K562 (cell line): ENCODE data around the gene SLC25A1. TPM values are rescaled to one million over a fixed set of nuclear protein-coding genes. Genes with fewer than 3 reads are reported as not detected.

ENCODE experiments used
- ATAC-seq: fragments of 200-7000 bp; cut with Tn5 transposase; 3 replicates; pipeline ENCODE4 v1.9.1; 2020; ENCODE audit warnings: moderate library complexity
- BruUV-seq: library from RNA; stranded (reverse); fragments of 400-500 nt; replicated peaks from 2 replicates; lab custom pipeline; 2021; lab: Mats Ljungman, UMichigan
- CTCF ChIA-PET: fragments of 300-600 bp; formaldehyde crosslinking; extraction: SDS; loops from one replicate; lab custom pipeline; 2021; ENCODE audit warnings: low intra/inter-chr PET ratio; lab: Yijun Ruan, JAX
- POLR2A ChIA-PET: fragments of 300-600, 350-650 bp; sonication (Branson Sonifier 250); formaldehyde crosslinking; extraction: SDS; loops from one replicate; lab custom pipeline; 2021; ENCODE audit warnings: antibody characterized with exemption, inconsistent platforms; lab: Yijun Ruan, JAX
- DNase-seq, 4 experiments: peaks; one replicate each; pipeline versions ENCODE4 v3.0.0 to v3.0.0-alpha.2; 2011 to 2018; ENCODE audit warnings: low spot score in 3 of 4, mixed read lengths in 3 of 4; ENCODE audit errors: extremely low read depth in 1 of 4
- FAIRE-seq: peaks from 2 replicates; lab custom pipeline; 2011; peaks lifted over from hg19 to GRCh38; lab: Jason Lieb, UNC
- H2AFZ ChIP-seq: 2 replicates; pipeline ENCODE4 v1.6.0; 2011; ENCODE audit warnings: low read depth, low read length, control low read depth, inconsistent platforms
- H3K27ac ChIP-seq: fragments of 200-600 bp; 3 replicates; pipeline ENCODE4 v1.8.0; 2011; ENCODE audit warnings: low read depth, mild to moderate bottlenecking, control low read depth, inconsistent platforms, low read length, moderate library complexity, mixed read lengths; ENCODE audit errors: extremely low read depth
- H3K27me3 ChIP-seq, 2 experiments: fragments of 300-600 bp in 1 of 2; 2 replicates in 1 of 2; 3 replicates in 1 of 2; pipeline versions ENCODE4 v1.6.0 to v1.8.0; 2011; ENCODE audit warnings: inconsistent platforms in 2 of 2, low read length in 2 of 2, mild to moderate bottlenecking in 1 of 2, mixed read lengths in 1 of 2, moderate library complexity in 1 of 2; ENCODE audit not compliant: control insufficient read depth in 2 of 2, insufficient read depth in 2 of 2
- H3K36me3 ChIP-seq: fragments of 300-600 bp; 3 replicates; pipeline ENCODE4 v1.8.0; 2011; ENCODE audit warnings: mild to moderate bottlenecking, low read length, inconsistent platforms; ENCODE audit not compliant: control insufficient read depth, insufficient read depth
- H3K4me1 ChIP-seq, 2 experiments: fragments of 200-600 bp in 1 of 2; replicated peaks in 1 of 2; 2 replicates in 1 of 2; 3 replicates in 1 of 2; pipeline versions ENCODE4 v1.5.1 to v1.8.0; 2011; ENCODE audit warnings: inconsistent platforms in 2 of 2, low read length in 2 of 2, mild to moderate bottlenecking in 1 of 2, mixed read lengths in 1 of 2, moderate library complexity in 1 of 2; ENCODE audit not compliant: control insufficient read depth in 2 of 2, insufficient read depth in 2 of 2
- H3K4me2 ChIP-seq: 2 replicates; pipeline ENCODE4 v1.6.1; 2011; ENCODE audit warnings: low read length, control low read depth, inconsistent platforms, mixed read lengths; ENCODE audit not compliant: insufficient read depth
- H3K4me3 ChIP-seq: fragments of 200-600 bp; sonication (generic), shearing (Covaris generic); 2 replicates; pipeline ENCODE4 v1.5.1; 2016; ENCODE audit warnings: control low read depth, inconsistent platforms
- H3K79me2 ChIP-seq: fragments of 200-600 bp; 3 replicates; pipeline ENCODE4 v1.8.0; 2011; ENCODE audit warnings: low read length, inconsistent platforms; ENCODE audit not compliant: control insufficient read depth, insufficient read depth
- H3K9ac ChIP-seq, 2 experiments: 2 replicates each; pipeline versions ENCODE4 v1.6.0 to v1.6.1; 2011; ENCODE audit warnings: low read depth in 2 of 2, low read length in 2 of 2, control low read depth in 1 of 2, inconsistent platforms in 1 of 2, mild to moderate bottlenecking in 1 of 2, mixed read lengths in 1 of 2; ENCODE audit not compliant: insufficient read depth in 1 of 2
- H3K9me1 ChIP-seq: one replicate; pipeline ENCODE4 v1.6.0; 2011; ENCODE audit warnings: inconsistent platforms, mild to moderate bottlenecking, low read length, moderate library complexity; ENCODE audit not compliant: control insufficient read depth, insufficient read depth
- H3K9me3 ChIP-seq: replicated peaks from 2 replicates; pipeline ENCODE4 v1.5.1; 2011; ENCODE audit warnings: low read depth, low read length, inconsistent platforms; ENCODE audit not compliant: control insufficient read depth, insufficient read depth
- H4K20me1 ChIP-seq: replicated peaks from 2 replicates; pipeline ENCODE4 v1.6.1; 2011; ENCODE audit warnings: low read length, inconsistent platforms, mixed read lengths; ENCODE audit not compliant: control insufficient read depth, insufficient read depth
- DIDO1 ChIP-seq: fragments of 450-650 bp; IDR thresholded peaks from 2 replicates; pipeline ENCODE4 v1.6.1; 2016; ENCODE audit warnings: low read depth, missing biosample characterization, missing genetic modification characterization
- ETV6 ChIP-seq, 3 experiments: fragments of 150-350 bp in 1 of 3; sonication (generic) in 1 of 3; formaldehyde crosslinking in 1 of 3; IDR thresholded peaks; 2 replicates each; pipeline versions ENCODE4 v1.6.1 to v1.8.0; 2014 to 2022; ENCODE audit warnings: borderline replicate concordance in 2 of 3, low read depth in 2 of 3, antibody characterized with exemption in 1 of 3, low read length in 1 of 3, mild to moderate bottlenecking in 1 of 3, missing genetic modification reagents in 1 of 3
- GABPB1 ChIP-seq: sonication (generic); formaldehyde crosslinking; IDR thresholded peaks from 2 replicates; pipeline ENCODE4 v1.8.0; 2022; ENCODE audit warnings: mild to moderate bottlenecking, missing genetic modification reagents
- HCFC1 ChIP-seq: IDR thresholded peaks from 2 replicates; pipeline ENCODE4 v1.6.1; 2012; ENCODE audit warnings: low read depth, low read length, improper control_type of control experiment
- KAT2B ChIP-seq: IDR thresholded peaks from one replicate; pipeline ENCODE4 v1.6.1; 2012; ENCODE audit warnings: low read depth, mild to moderate bottlenecking, control low read depth, inconsistent platforms, low read length, moderate library complexity
- RCOR1 ChIP-seq, 2 experiments: IDR thresholded peaks; 2 replicates each; pipeline ENCODE4 v1.6.1; 2012; ENCODE audit warnings: low read depth in 2 of 2, low read length in 2 of 2, borderline replicate concordance in 1 of 2, improper control_type of control experiment in 1 of 2
- SMAD4 ChIP-seq: fragments of 250-450 bp; sonication (Bioruptor Pico); conservative IDR thresholded peaks from 2 replicates; pipeline ENCODE4 v1.8.0; 2021; ENCODE audit warnings: inconsistent platforms, mild to moderate bottlenecking, moderate library complexity
- SMC3 ChIP-seq: conservative IDR thresholded peaks from 2 replicates; pipeline ENCODE4 v1.6.1; 2011; ENCODE audit warnings: low read depth, low read length, improper control_type of control experiment; ENCODE audit not compliant: insufficient read depth
- SREBF1 ChIP-seq: fragments of 150-350 bp; IDR thresholded peaks from 2 replicates; pipeline ENCODE4 v1.6.1; 2014; ENCODE audit warnings: antibody characterized with exemption, low read depth, low read length, borderline replicate concordance
- TBL1XR1 ChIP-seq, 2 experiments: IDR thresholded peaks; 2 replicates each; pipeline ENCODE4 v1.6.1; 2012; ENCODE audit warnings: improper control_type of control experiment in 2 of 2, low read length in 2 of 2, mild to moderate bottlenecking in 1 of 2
- TCF7L2 ChIP-seq: fragments of 150-350 bp; IDR thresholded peaks from 2 replicates; pipeline ENCODE4 v1.6.1; 2016; ENCODE audit warnings: low read depth, mild to moderate bottlenecking, low read length, moderate library complexity
- THAP7 ChIP-seq: fragments of 250-450 bp; sonication (Bioruptor Pico); IDR thresholded peaks from 2 replicates; pipeline ENCODE4 v1.5.0; 2021
- ZC3H11A ChIP-seq: IDR thresholded peaks from 2 replicates; pipeline ENCODE4 v1.6.1; 2012; ENCODE audit warnings: low read depth, low read length, improper control_type of control experiment
- WGBS: fragments of 100-300 bp; shearing (Covaris generic); methylation state at CpG from one replicate; pipeline ENCODE4 v1.1.6; 2016; ENCODE audit warnings: low coverage, mixed read lengths; ENCODE audit not compliant: insufficient coverage; ENCODE audit errors: missing lambda C conversion rate; 5-methylcytosine and 5-hydroxymethylcytosine counted together
- in situ Hi-C: fragments of 300-500 bp; cut with MboI; formaldehyde crosslinking; loops from 4 replicates; pipeline ENCODE4 v1.15.0; 2018; ENCODE audit warnings: inconsistent platforms, mixed read lengths
- intact Hi-C: fragments of 100-400 bp; cut with micrococcal nuclease; formaldehyde crosslinking; loops from 2 replicates; pipeline ENCODE4 v1.14.2; 2022
- polyA plus RNA-seq, 8 experiments: library from polyadenylated mRNA; depleted of rRNA in 4 of 8; stranded (reverse) in 5 of 8; unstranded in 3 of 8; fragments of >200 nt; fragmentation: Nextera tagmentation in 2 of 8; fragmentation: Illumina TruSeq in 1 of 8; extraction: Ambion mirVana in 2 of 8; extraction: Trizol in 1 of 8; gene quantifications; 2 replicates each; pipeline versions ENCODE4 v1.2.1 to v1.2.3, GENCODE V29; 2011 to 2014; ENCODE audit warnings: inconsistent platforms in 1 of 8, missing spikeins in 1 of 8
- total RNA-seq, 7 experiments: library from RNA; depleted of rRNA in 6 of 7; stranded (reverse); fragments of >200 nt in 6 of 7; fragmentation: Illumina TruSeq in 2 of 7; extraction: Trizol in 2 of 7; gene quantifications; 2 replicates each; pipeline versions ENCODE4 v1.2.1 to v1.2.3, GENCODE V29; 2011 to 2021; ENCODE audit warnings: low replicate concordance in 1 of 7
- TF ChIP-seq, protein P1 (sequence below): sonication (generic); formaldehyde crosslinking; IDR thresholded peaks from 2 replicates; pipeline ENCODE4 v1.8.0; 2022; ENCODE audit warnings: mild to moderate bottlenecking, missing genetic modification reagents
- TF ChIP-seq, protein P2 (sequence below), 2 experiments: fragments of 150-350 bp in 1 of 2; IDR thresholded peaks; 2 replicates each; pipeline ENCODE4 v1.6.1; 2012 to 2016; ENCODE audit warnings: low read depth in 2 of 2, low read length in 2 of 2, mild to moderate bottlenecking in 1 of 2, moderate library complexity in 1 of 2

The SLC25A1 gene
- total and polyA plus RNA-seq, 9 of the 15 experiments (the other 6 are each of a cell fraction or from before 2014, with no cell fraction given): 11.0 to 408 (median 110) TPM

GRCh38 chr22:19179497-19180048, 1.0 kb upstream of the SLC25A1 start:
- WGBS: 32% methylated on average over 15 of the region's 15 CpGs
- DNase-seq: peak; percentile 93 to 99 (median 95)
- peak overlapping the region; percentile 76 for H3K4me3 ChIP-seq
- H3K36me3 ChIP-seq: peaks cover 29% of the 10 kb centered on the region; the same call in 2 of the 3 replicates
- in situ Hi-C loops (loop anchor here (5.0 kb wide), 1 partner anchor 448 kb away; no protein-coding TSS in a partner anchor), intact Hi-C loops (loop anchor here (1.0 to 5.0 kb wide), 9 partner anchors 35 to 451 kb away; partner anchors contain the start of genes CDC45, ESS2, MRPL40 and UFD1)
- H3K27ac ChIP-seq: peak overlapping the region; percentile 85
- peaks cover 38% of the 10 kb centered on the region for H3K79me2 ChIP-seq
- no peaks in the 10 kb centered on the region for H3K9me3 ChIP-seq
- peak; percentile 84 for ATAC-seq
- H3K9ac ChIP-seq: peak overlapping the region; percentile 80 to 96
- peak overlapping the region; percentile 90 for H2AFZ ChIP-seq
- peaks cover 17% of the 10 kb centered on the region; the same call in 1 of the 2 replicates for H4K20me1 ChIP-seq
- no TSS peak for BruUV-seq
- ChIA-PET POLR2A (interaction anchor here (0.5 to 11.1 kb wide), 38 partner anchors 8 to 1064 kb away, joined by 3 to 191 read pairs (median 4); partner anchors contain the start of genes CDC45, CLTCL1, HIRA and UFD1), CTCF (interaction anchor here (1.0 to 2.6 kb wide), 4 partner anchors 35 to 450 kb away, joined by 3 to 31 read pairs (median 10); partner anchors contain the start of gene ESS2)
- H3K4me1 ChIP-seq: peaks cover 27 to 88% of the 10 kb centered on the region in 2 experiments
- FAIRE-seq: peak; percentile 99
- H3K27me3 ChIP-seq: peaks cover 15 to 29% of the 10 kb centered on the region in 2 experiments; a peak in 4 of 5 replicates
- peaks cover 8% of the 10 kb centered on the region for H3K9me1 ChIP-seq
- peak overlapping the region; percentile 90 for H3K4me2 ChIP-seq
- TF ChIP-seq DIDO1 (tag): peak; percentile 44; the same call in 1 of the 2 replicates
- TF ChIP-seq SMC3: peak; percentile 95
- TF ChIP-seq HCFC1: peak; percentile 57; the same call in 1 of the 2 replicates
- TF ChIP-seq, protein P1, sequence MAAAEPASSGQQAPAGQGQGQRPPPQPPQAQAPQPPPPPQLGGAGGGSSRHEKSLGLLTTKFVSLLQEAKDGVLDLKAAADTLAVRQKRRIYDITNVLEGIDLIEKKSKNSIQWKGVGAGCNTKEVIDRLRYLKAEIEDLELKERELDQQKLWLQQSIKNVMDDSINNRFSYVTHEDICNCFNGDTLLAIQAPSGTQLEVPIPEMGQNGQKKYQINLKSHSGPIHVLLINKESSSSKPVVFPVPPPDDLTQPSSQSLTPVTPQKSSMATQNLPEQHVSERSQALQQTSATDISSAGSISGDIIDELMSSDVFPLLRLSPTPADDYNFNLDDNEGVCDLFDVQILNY: no peak
- peak in 1 of 2 experiments; percentile 14; a peak in 2 of 4 replicates for TF ChIP-seq ETV6 (IDR thresholded peaks at IDR 0.05; ENCODE audit: borderline replicate concordance in 1 of 2, low read depth in 2 of 2, low read length in 1 of 2)
- TF ChIP-seq ETV6 (CRISPR knock-in tag; IDR thresholded peaks at IDR 0.05; ENCODE audit: borderline replicate concordance): no peak
- TF ChIP-seq SREBF1: peak; percentile 82; the same call in 1 of the 2 replicates
- no peak for TF ChIP-seq GABPB1
- TF ChIP-seq RCOR1 (IDR thresholded peaks at IDR 0.05; ENCODE audit: borderline replicate concordance in 1 of 2, low read depth in 2 of 2, low read length in 2 of 2): peak in 1 of 2 experiments; percentile 89; a peak in 1 of 4 replicates
- TF ChIP-seq TCF7L2: peak; percentile 54; the same call in 1 of the 2 replicates
- peak; percentile 57 for TF ChIP-seq SMAD4 (CRISPR knock-in tag)
- TF ChIP-seq, protein P2, sequence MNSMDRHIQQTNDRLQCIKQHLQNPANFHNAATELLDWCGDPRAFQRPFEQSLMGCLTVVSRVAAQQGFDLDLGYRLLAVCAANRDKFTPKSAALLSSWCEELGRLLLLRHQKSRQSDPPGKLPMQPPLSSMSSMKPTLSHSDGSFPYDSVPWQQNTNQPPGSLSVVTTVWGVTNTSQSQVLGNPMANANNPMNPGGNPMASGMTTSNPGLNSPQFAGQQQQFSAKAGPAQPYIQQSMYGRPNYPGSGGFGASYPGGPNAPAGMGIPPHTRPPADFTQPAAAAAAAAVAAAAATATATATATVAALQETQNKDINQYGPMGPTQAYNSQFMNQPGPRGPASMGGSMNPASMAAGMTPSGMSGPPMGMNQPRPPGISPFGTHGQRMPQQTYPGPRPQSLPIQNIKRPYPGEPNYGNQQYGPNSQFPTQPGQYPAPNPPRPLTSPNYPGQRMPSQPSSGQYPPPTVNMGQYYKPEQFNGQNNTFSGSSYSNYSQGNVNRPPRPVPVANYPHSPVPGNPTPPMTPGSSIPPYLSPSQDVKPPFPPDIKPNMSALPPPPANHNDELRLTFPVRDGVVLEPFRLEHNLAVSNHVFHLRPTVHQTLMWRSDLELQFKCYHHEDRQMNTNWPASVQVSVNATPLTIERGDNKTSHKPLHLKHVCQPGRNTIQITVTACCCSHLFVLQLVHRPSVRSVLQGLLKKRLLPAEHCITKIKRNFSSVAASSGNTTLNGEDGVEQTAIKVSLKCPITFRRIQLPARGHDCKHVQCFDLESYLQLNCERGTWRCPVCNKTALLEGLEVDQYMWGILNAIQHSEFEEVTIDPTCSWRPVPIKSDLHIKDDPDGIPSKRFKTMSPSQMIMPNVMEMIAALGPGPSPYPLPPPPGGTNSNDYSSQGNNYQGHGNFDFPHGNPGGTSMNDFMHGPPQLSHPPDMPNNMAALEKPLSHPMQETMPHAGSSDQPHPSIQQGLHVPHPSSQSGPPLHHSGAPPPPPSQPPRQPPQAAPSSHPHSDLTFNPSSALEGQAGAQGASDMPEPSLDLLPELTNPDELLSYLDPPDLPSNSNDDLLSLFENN (IDR thresholded peaks at IDR 0.05; ENCODE audit: low read depth in 2 of 2, low read length in 2 of 2): peak in 1 of 2 experiments; percentile 14; a peak in 1 of 4 replicates
- TF ChIP-seq TBL1XR1 (IDR thresholded peaks at IDR 0.05; ENCODE audit: low read length in 2 of 2): peak in 1 of 2 experiments; percentile 35; a peak in 2 of 4 replicates
- TF ChIP-seq THAP7 (CRISPR knock-in tag): no peak
- 0 out of 2 replicates have a peak, but pooled peaks have one; percentile 17 for TF ChIP-seq ZC3H11A
- peak; percentile 48 for TF ChIP-seq KAT2B
